Mammary epithelial cell (primary cell): ENCODE data around the gene CEP68.

Experiments
- EZH2 ChIP-seq: IDR thresholded peaks from 2 replicates; pipeline ENCODE4 v1.6.1; 2012; ENCODE audit warnings: low read length, inconsistent platforms, borderline replicate concordance
- TF ChIP-seq, protein P1 (sequence below), 2 donors: IDR thresholded peaks in 1 of 2; conservative IDR thresholded peaks in 1 of 2; 2 replicates each; pipeline ENCODE4 v1.5.1; 2011 to 2012; ENCODE audit warnings: inconsistent platforms in 2 of 2, low read length in 2 of 2, mild to moderate bottlenecking in 2 of 2, control low read depth in 1 of 2, low read depth in 1 of 2; ENCODE audit not compliant: insufficient read depth in 1 of 2; ENCODE audit errors: extremely low read depth in 1 of 2

GRCh38 chr2:65061146-65061909 lies 5.1 kb downstream of the CEP68 start:
- TF ChIP-seq, protein P1, sequence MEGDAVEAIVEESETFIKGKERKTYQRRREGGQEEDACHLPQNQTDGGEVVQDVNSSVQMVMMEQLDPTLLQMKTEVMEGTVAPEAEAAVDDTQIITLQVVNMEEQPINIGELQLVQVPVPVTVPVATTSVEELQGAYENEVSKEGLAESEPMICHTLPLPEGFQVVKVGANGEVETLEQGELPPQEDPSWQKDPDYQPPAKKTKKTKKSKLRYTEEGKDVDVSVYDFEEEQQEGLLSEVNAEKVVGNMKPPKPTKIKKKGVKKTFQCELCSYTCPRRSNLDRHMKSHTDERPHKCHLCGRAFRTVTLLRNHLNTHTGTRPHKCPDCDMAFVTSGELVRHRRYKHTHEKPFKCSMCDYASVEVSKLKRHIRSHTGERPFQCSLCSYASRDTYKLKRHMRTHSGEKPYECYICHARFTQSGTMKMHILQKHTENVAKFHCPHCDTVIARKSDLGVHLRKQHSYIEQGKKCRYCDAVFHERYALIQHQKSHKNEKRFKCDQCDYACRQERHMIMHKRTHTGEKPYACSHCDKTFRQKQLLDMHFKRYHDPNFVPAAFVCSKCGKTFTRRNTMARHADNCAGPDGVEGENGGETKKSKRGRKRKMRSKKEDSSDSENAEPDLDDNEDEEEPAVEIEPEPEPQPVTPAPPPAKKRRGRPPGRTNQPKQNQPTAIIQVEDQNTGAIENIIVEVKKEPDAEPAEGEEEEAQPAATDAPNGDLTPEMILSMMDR (conservative IDR thresholded peaks at IDR 0.05 in 1 of 2, IDR thresholded peaks at IDR 0.05 in 1 of 2; ENCODE audit: extremely low read depth in 1 of 2, insufficient read depth in 1 of 2, low read depth in 1 of 2, low read length in 2 of 2), result no peak
- no peak for TF ChIP-seq EZH2
